VCaP (cell line): ENCODE measurements around the gene EMC7.
"Not testable (repeated sequence)": the region's sequence is repeated elsewhere in the genome, so short reads cannot be mapped to it uniquely, and the experiment has no call there.

Source experiments
- H3K27ac ChIP-seq: fragments of 450-650 bp; 2 replicates; pipeline ENCODE4 v1.5.1; 2017
- CTCF ChIP-seq: fragments of 450-650 bp; conservative IDR thresholded peaks from 2 replicates; pipeline ENCODE4 v1.5.1; 2017; ENCODE audit warnings: mild to moderate bottlenecking, moderate library complexity

Gene EMC7

DNA sequence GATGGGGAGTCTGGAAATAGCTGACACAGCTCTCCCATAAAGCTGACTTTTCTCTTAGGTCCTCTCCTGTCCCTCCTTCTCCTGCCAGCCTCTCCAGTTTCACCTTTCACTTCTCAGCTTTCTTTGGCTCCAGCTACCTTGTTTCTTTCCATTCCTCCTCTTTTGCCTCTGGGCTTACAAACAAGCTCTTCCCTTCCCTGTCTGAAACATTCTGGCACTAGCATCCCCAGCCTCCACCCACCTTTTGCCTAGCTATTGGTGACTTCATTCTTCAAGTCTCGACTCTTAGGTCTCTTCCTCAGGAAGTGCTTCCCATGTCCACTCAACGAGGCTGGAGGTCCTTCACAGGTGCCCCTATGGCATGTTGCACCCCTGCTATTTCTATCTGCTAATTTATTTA lies 42.2 kb downstream of the EMC7 start:
- TF ChIP-seq CTCF = no peak
- H3K27ac ChIP-seq = no peak overlapping the region

- H3K27ac ChIP-seq = no peak overlapping the region
- no peak for TF ChIP-seq CTCF
Observed at GRCh38 chr15:34056911-34057310, 44.8 kb downstream of the EMC7 start.

DNA sequence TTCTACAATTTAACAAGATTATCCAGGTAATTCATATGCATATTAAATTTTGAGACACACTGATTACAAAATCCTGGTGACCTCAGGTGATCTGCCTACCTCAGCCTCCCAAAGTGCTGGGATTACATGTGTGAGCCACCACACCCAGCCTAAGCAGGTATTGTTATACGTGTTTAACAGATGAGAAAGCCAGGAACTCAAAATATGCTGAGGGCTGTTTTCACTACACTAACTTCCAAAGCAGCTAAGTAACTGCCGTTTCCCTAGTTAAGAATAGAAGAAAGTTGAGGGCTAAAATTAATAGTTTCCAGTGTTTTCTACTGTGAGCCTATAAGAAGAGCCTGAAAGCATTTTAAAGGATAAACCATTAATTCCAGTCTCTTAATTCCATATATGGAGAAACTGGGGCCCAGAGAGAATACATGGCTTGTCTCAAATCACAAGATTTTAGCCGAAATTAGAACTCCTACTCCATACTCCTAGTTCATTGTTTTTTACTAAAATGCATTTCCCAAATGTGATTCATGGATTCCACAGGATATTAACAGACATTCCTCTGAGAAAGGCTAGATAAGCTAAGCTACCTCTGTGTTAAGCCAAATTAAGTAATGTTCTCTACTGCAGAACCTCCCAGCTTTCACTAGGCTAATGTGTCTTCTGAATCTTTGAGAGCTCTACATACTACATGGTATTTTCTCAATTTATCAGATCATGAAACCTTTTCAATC lies 45.6 kb downstream of the EMC7 start:
- no peak for TF ChIP-seq CTCF
- no peak overlapping the region for H3K27ac ChIP-seq

DNA sequence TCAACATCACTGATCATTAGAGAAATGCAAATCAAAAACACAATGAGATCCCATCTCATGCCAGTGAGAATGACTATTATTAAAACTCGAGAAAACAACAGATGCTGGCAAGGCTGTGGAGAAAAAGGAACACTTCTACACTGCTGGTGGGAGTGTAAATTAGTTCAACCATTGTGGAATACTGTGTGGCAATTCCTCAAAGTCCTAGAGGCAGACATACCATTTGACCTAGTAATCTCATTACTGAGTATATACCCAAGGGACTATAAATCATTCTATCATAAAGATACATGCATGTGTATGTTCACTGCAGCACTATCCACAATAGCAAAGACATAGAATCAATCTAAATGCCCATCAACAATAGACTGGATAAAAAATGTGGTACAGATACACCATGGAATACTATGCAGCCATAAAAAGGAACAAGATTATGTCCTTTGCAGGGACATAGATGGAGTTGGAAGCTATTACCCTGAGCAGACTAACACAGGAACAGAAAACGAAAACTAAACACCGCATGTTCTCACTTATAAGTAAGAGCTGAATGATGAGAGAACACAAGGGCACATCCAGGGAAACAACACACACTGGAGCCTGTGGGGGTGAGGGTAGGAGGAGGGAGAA lies 47.5 kb downstream of the EMC7 start:
- no peak for TF ChIP-seq CTCF
- H3K27ac ChIP-seq = no peak overlapping the region

DNA sequence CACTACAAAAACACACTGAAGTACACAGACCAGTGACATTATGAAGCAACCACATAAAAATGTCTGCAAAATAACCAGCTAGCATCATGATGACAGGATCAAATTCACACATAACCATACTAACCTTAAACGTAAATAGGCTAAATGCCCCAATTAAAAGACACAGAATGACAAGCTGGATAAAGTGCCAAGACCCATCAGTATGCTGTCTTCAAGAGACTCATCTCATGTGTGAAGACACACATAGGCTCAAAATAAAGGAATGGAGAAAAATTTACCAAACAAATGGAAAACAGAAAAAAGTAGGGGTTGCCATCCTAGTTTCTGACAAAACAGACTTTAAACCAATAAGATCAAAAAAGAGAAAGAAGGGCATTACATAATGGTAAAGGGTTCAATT lies 51.3 kb downstream of the EMC7 start:
- not testable (repeated sequence) for H3K27ac ChIP-seq

- TF ChIP-seq CTCF = no peak
- H3K27ac ChIP-seq = no peak overlapping the region
Observed at GRCh38 chr15:34049112-34049511, 52.5 kb downstream of the EMC7 start.

- no peak for TF ChIP-seq CTCF
- H3K27ac ChIP-seq = no peak overlapping the region
Observed at GRCh38 chr15:34047893-34048775, 53.5 kb downstream of the EMC7 start.
